Spleen (tissue), 11 donors: Measurements from ENCODE around the gene WWP2. TPM values are rescaled to one million over a fixed set of nuclear protein-coding genes. Genes with fewer than 3 reads are reported as not detected.

Experiments used
- DNase-seq: peaks from one replicate; pipeline ENCODE4 v3.0.0-alpha.2; 2020
- H3K27ac ChIP-seq, 8 donors: fragments of 200-600 bp; sonication (generic) in 7 of 8; 1 replicate in 4 of 8; 2 replicates in 4 of 8; pipeline versions ENCODE4 v1.5.0 to v1.8.0; 2016 to 2021; ENCODE audit warnings: inconsistent platforms in 4 of 8, mild to moderate bottlenecking in 4 of 8, moderate library complexity in 1 of 8
- H3K27me3 ChIP-seq, 7 donors: fragments of 200-600 bp; sonication (generic) in 6 of 7; replicated peaks in 1 of 7; 1 replicate in 4 of 7; 2 replicates in 3 of 7; pipeline versions ENCODE4 v1.5.0 to v1.8.0; 2016 to 2021; ENCODE audit warnings: inconsistent platforms in 3 of 7, mild to moderate bottlenecking in 1 of 7
- H3K36me3 ChIP-seq, 6 donors: fragments of 200-600 bp; sonication (generic) in 5 of 6; 1 replicate in 4 of 6; 2 replicates in 2 of 6; pipeline versions ENCODE4 v1.5.0 to v1.8.0; 2016 to 2021; ENCODE audit warnings: inconsistent platforms in 2 of 6
- H3K4me1 ChIP-seq, 6 donors: fragments of 200-600 bp; sonication (generic) in 5 of 6; 1 replicate in 3 of 6; 2 replicates in 3 of 6; pipeline versions ENCODE4 v1.5.0 to v1.8.0; 2016 to 2021; ENCODE audit warnings: inconsistent platforms in 3 of 6
- H3K4me3 ChIP-seq, 8 donors: fragments of 200-600 bp; sonication (generic) in 7 of 8; 1 replicate in 4 of 8; 2 replicates in 4 of 8; pipeline versions ENCODE4 v1.5.0 to v1.8.0; 2016 to 2021; ENCODE audit warnings: inconsistent platforms in 4 of 8, mild to moderate bottlenecking in 4 of 8, moderate library complexity in 2 of 8
- H3K9me3 ChIP-seq, 8 donors: fragments of 200-600 bp; sonication (generic) in 7 of 8; 1 replicate in 4 of 8; 2 replicates in 4 of 8; pipeline versions ENCODE4 v1.5.0 to v1.8.0; 2016 to 2021; ENCODE audit warnings: inconsistent platforms in 4 of 8
- POLR2A ChIP-seq, 3 donors: fragments of 450-650 bp; IDR thresholded peaks; one replicate each; pipeline ENCODE4 v1.5.1; 2017; ENCODE audit warnings: antibody characterized with exemption in 3 of 3, mild to moderate bottlenecking in 1 of 3
- POLR2AphosphoS5 ChIP-seq, 3 donors: sonication (generic); formaldehyde crosslinking; IDR thresholded peaks; one replicate each; pipeline ENCODE4 v1.5.1; 2017; ENCODE audit warnings: antibody characterized with exemption in 3 of 3
- WGBS, 5 donors: extraction: QIAGEN DNeasy Blood & Tissue Kit in 3 of 5; methylation state at CpG; one replicate each; pipeline versions ENCODE4 v1.1.5 to v1.1.7; 2013 to 2018; 5-methylcytosine and 5-hydroxymethylcytosine counted together
- intact Hi-C: fragments of 100-400 bp; cut with DNase I; formaldehyde crosslinking; loops from one replicate; pipeline ENCODE4 v1.15.0; 2023; ENCODE audit warnings: low total_unique reads
- polyA plus RNA-seq, 3 donors: library from polyadenylated mRNA; stranded (reverse); fragments of 200-250 nt; gene quantifications; one replicate each; pipeline ENCODE4 v1.2.1, GENCODE V29; 2013
- total RNA-seq, 7 donors: library from RNA; depleted of rRNA in 3 of 7; stranded (reverse); fragments of >200 nt in 3 of 7; fragmentation: NEBNext Ultra II Directional in 4 of 7; extraction: Animal tissue kit (Norgen Biotek cat#: 25700) in 4 of 7; gene quantifications; one replicate each; pipeline versions ENCODE4 v1.1.0 to v1.2.1, GENCODE V29; 2016 to 2021
- TF ChIP-seq, protein P1 (sequence below), 11 experiments: fragments of 200-600 bp in 7 of 11; fragments of 450-650 bp in 4 of 11; sonication (generic) in 4 of 11; IDR thresholded peaks in 8 of 11; conservative IDR thresholded peaks in 3 of 11; 1 replicate in 7 of 11; 2 replicates in 4 of 11; pipeline versions ENCODE4 v1.4.0 to v1.8.0; 2016 to 2021; ENCODE audit warnings: antibody characterized with exemption in 11 of 11, inconsistent platforms in 4 of 11, mild to moderate bottlenecking in 1 of 11
- donor health status: healthy with polysubstance abuse.
- donor health status: DM: no; HTN: no; CAD: no; lungs with moderate emphysema.
- donor health status: DM: no; HTN: no; CAD: no.
- donor health status: Bipolar disorder and iron deficiency.
- donor health status: healthy.
- donor health status: DM: no; HTN: no; CAD: no.
- donor health status: DM: yes; HTN: yes; CAD: no.

The WWP2 gene
- total and polyA plus RNA-seq, 10 donors, result 13.7 to 109 (median 67.7) TPM

DNA sequence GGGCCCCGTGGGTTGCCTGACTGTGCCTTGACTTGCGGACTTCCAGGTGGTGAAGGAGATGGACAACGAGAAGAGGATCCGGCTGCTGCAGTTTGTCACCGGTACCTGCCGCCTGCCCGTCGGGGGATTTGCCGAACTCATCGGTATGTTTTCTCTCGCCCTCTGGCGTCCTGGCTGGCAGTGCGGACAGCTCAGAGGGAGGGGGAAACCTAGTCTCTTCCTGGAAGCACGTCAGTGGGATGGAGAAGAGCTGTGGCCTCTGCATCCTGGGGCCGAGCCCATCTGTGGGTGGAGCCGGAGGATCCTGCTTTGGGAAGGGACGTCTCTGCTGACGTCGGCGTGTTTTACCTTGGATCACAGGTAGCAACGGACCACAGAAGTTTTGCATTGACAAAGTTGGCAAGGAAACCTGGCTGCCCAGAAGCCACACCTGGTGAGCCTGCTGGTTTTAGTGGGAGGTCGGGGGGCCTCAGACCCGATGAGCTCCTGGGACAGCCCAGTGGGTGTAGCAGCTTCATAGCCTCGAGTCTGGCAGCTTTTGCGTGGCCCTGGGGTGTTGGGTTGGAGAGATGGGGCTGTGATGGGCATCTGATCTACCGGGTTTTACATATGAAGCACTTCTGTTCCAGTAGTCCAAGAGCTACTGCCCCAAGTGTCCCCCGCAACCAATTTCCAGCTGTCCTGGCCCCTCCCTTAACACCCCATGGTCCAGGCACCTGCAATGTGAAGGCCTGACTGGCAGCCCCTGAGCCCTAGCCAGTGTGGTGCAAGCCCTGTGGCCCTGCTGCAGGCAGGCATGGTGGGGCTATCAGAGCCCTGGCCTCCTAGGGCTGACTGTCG, 177.1 kb downstream of the WWP2 start:
- no peaks in the 10 kb centered on the region for H3K9me3 ChIP-seq
- H3K27me3 ChIP-seq, result no peaks in the 10 kb centered on the region
- TF ChIP-seq, protein P1, sequence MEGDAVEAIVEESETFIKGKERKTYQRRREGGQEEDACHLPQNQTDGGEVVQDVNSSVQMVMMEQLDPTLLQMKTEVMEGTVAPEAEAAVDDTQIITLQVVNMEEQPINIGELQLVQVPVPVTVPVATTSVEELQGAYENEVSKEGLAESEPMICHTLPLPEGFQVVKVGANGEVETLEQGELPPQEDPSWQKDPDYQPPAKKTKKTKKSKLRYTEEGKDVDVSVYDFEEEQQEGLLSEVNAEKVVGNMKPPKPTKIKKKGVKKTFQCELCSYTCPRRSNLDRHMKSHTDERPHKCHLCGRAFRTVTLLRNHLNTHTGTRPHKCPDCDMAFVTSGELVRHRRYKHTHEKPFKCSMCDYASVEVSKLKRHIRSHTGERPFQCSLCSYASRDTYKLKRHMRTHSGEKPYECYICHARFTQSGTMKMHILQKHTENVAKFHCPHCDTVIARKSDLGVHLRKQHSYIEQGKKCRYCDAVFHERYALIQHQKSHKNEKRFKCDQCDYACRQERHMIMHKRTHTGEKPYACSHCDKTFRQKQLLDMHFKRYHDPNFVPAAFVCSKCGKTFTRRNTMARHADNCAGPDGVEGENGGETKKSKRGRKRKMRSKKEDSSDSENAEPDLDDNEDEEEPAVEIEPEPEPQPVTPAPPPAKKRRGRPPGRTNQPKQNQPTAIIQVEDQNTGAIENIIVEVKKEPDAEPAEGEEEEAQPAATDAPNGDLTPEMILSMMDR (IDR thresholded peaks at IDR 0.05 in 8 of 11, conservative IDR thresholded peaks at IDR 0.05 in 3 of 11), result no peak
- no peak for TF ChIP-seq POLR2A (IDR thresholded peaks at IDR 0.05)
- no peak for TF ChIP-seq POLR2AphosphoS5 (IDR thresholded peaks at IDR 0.05)
- intact Hi-C loops, result no loop called here
- no peaks in the 10 kb centered on the region for H3K4me1 ChIP-seq
- no peak overlapping the region for H3K27ac ChIP-seq
- no peak overlapping the region for H3K4me3 ChIP-seq
- DNase-seq, result no peak
- peaks cover 0 to 90% (median 81%) of the 10 kb centered on the region in 6 donors for H3K36me3 ChIP-seq
- WGBS, 5 donors, result 94 to 96% (median 94%) methylated on average over 20 to 28 of the region's 28 CpGs

DNA sequence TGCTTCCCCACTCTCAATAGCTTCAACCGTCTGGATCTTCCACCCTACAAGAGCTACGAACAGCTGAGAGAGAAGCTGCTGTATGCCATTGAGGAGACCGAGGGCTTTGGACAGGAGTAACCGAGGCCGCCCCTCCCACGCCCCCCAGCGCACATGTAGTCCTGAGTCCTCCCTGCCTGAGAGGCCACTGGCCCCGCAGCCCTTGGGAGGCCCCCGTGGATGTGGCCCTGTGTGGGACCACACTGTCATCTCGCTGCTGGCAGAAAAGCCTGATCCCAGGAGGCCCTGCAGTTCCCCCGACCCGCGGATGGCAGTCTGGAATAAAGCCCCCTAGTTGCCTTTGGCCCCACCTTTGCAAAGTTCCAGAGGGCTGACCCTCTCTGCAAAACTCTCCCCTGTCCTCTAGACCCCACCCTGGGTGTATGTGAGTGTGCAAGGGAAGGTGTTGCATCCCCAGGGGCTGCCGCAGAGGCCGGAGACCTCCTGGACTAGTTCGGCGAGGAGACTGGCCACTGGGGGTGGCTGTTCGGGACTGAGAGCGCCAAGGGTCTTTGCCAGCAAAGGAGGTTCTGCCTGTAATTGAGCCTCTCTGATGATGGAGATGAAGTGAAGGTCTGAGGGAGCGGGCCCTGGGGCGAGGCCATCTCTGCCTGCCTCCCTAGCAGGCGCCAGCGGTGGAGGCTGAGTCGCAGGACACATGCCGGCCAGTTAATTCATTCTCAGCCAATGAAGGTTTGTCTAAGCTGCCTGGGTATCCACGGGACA, 177.9 kb downstream of the WWP2 start:
- WGBS, 5 donors, result 93 to 97% (median 96%) methylated on average over 23 to 26 of the region's 26 CpGs
- DNase-seq, result no peak
- H3K27me3 ChIP-seq, result no peaks in the 10 kb centered on the region
- no peaks in the 10 kb centered on the region for H3K4me1 ChIP-seq
- H3K9me3 ChIP-seq, result no peaks in the 10 kb centered on the region
- no peak overlapping the region for H3K27ac ChIP-seq
- H3K36me3 ChIP-seq, result peaks cover 0 to 82% (median 73%) of the 10 kb centered on the region in 6 donors
- no peak overlapping the region for H3K4me3 ChIP-seq
- intact Hi-C loops, result no loop called here
- peak in 1 of 3 donors; percentile 25 for TF ChIP-seq POLR2AphosphoS5 (IDR thresholded peaks at IDR 0.05)
- TF ChIP-seq, protein P1 (IDR thresholded peaks at IDR 0.05 in 8 of 11, conservative IDR thresholded peaks at IDR 0.05 in 3 of 11), result no peak

DNA sequence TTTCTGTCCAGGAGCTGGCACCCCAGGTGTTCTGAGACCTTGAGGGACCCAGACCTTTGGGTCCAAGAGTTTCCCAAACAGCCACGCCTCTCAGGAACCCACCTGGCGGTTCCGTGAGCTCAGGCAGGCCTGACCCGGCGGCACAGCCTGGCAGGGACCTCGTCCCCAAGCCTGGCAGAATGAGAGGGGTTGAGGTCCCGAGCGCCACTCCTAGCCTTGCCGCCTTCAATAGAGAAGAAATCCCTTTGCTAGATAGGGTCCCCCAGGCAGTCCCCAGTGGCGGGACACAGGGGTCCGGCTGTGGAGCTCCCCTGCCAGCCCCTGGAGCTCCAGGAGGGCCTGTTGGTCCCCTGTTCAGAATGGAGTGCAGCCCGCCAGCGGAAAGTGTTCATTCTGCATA, 178.5 kb downstream of the WWP2 start:
- Histone ChIP-seq H3K4me1 (no peaks in the 10 kb centered on the region), H3K27me3 (no peaks in the 10 kb centered on the region), H3K9me3 (no peaks in the 10 kb centered on the region), H3K4me3 (no peak overlapping the region), H3K27ac (no peak overlapping the region), H3K36me3 (peaks cover 0 to 75% (median 66%) of the 10 kb centered on the region in 6 donors)
- TF ChIP-seq POLR2AphosphoS5 (IDR thresholded peaks at IDR 0.05) (no peak), POLR2A (IDR thresholded peaks at IDR 0.05) (no peak)
- TF ChIP-seq, protein P1 (IDR thresholded peaks at IDR 0.05 in 8 of 11, conservative IDR thresholded peaks at IDR 0.05 in 3 of 11), result no peak
- intact Hi-C loops, result no loop called here
- WGBS, 5 donors, result 93 to 99% (median 95%) methylated on average over 10 to 13 of the region's 13 CpGs
- no peak for DNase-seq
